NOMO-1 treated with dmso at 0.1 percent for 144 hours (cell line): Measurements from ENCODE around the gene RRAS2.
"Not testable (repeated sequence)": the region's sequence is repeated elsewhere in the genome, so short reads cannot be mapped to it uniquely, and the experiment has no call there.

ENCODE experiments used
- DNase-seq: peaks from one replicate; lab custom pipeline; 2025; ENCODE audit not compliant: unreplicated experiment; lab: John Stamatoyannopoulos, UW

RRAS2 gene

GRCh38 chr11:14308897-14309387 lies 50.0 kb downstream of the RRAS2 start:
- DNase-seq = no peak

DNA sequence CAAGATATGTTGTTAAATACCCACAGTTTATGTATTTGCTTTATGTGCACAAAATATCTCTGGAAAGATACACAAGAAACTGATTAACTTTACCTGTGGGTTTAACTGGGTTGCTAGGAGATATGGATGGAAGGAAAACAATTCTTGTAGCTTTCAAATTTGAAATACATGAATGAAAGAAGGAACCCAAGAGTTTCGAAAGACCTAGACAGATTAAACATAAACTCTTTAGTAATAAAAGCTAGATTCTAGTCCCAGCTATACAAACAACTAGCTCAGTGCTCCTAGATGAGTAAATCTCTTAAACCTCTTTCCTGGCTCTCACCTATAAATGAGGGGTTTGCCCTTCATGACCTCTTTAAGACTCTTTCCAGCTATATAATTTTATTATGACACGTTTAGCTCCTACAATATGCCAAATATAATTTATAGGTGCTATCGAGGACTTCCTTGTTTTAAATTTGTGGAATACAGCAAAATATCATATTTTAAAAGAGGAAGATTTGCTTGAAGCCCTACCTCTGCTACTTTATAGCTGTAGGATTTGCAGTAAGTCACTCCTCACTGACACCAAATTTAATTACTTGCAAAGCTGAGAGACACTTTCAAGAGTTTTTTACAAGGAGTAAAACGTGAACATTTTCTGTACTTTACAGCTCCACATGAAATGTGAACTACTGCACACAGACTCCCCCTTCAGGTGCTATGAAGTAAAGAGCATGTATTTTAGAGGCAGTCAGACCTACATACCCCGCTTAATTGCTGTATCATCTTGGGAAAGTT lies 50.7 kb downstream of the RRAS2 start:
- DNase-seq = peak; percentile 23

DNA sequence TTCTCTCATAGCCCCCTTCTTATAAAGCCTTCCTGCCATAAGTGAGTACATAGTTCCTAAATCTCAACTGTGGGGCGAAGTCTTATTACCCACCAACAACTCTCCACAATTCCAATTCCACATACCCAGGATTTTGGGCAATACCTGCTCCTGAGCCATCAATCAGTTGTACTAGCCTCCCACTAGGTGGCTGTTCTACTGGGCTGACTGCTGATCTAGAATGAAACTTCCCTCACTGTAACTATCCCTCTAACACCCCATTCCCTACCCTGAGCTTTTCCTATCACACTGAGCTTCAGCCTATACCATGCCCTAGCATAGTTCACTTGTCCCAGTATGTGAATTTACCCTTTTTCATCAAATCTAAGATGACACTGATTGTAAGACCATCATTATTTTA lies 52.5 kb downstream of the RRAS2 start:
- DNase-seq = no peak

DNA sequence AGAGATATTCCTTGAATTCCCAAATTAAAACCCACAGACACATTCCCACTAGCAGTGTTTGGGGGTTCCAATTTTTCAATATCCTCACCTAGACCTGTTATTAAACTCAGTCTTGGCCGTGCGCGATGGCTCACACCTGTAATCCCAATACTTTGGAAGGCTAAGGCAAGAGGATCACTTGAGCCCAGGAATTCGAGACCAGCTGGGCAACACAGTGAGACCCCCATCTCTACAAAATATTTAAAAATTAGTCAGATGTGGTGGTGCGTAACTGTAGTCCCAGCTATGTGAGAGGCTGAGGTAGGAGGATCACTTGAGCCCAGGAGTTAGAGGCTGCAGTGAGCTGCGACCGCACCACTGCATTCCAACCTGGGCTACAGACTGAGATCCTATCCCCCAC lies 53.3 kb downstream of the RRAS2 start:
- no peak for DNase-seq

GRCh38 chr11:14304601-14305000 lies 54.4 kb downstream of the RRAS2 start:
- no peak for DNase-seq

DNA sequence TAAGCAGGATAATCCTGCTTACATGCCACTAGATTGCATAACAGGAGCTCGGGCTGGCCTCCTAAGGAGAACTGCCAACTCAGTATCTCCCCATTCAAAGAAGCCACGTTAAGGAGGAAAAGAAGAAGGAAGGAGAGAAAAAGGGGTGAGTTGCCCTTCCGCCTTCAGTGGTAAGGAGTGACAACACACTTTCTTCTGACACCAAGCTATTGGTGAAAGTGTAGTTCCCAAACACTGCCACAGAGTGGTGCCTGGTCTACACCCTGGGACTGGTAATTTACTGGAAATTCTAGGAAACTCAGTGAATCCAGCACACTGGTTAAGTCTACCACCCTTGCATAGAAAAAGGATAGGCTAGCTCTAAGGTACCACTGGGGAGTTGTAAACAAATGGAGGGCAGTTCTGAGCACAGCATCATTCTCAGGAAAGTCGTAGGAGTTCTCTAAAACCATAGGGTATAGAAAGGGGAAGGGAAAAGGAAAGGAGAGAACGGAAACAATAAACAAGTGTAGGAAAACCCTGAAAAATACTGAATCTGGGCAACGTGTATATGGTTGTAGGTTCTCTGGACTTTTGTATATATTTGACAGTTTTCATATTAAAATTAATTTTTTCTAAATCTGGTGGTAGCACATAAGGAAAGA lies 58.2 kb downstream of the RRAS2 start:
- DNase-seq = peak; percentile 75

- no peak for DNase-seq
Observed at GRCh38 chr11:14299921-14300320, 59.1 kb downstream of the RRAS2 start.

DNA sequence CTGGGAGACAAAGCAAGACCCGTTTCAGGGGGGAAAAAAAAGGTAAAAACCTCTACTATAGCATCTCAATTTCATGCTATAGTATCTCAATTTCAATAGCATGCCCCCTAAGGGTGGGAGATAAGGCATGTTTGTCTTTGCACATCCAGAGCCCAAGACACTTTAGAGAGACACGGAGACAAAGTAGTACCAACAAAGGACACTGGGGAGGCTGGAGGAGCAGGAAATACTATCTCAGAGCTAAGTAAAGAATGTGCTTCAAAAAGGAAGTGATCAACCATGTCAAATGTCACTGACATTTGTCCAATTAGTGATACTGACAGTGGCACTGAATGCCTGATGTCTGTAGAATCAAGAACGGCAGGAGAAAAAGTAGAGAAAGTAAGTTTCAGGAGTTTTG lies 68.6 kb downstream of the RRAS2 start:
- no peak for DNase-seq

GRCh38 chr11:14288189-14288935 lies 70.6 kb downstream of the RRAS2 start:
- no peak for DNase-seq

DNA sequence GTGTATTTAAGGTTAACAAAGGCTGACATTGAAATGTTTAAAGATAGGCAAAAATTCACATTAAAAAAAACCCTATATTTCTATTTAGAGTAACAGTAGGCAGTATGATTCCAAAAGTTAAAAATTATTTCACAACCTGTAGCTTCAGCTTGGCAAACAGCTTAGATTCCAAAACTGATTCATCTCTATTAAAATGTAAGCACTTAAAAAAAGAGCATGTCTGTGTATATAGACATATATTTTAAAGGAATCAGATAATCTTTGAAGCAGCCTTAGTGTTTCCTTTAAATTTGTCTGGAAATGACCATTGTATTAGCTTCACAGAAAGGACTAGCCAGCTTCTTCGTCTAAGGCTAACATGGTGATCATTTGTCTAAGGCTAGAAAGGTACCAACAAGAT lies 80.1 kb downstream of the RRAS2 start:
- not testable (repeated sequence) for DNase-seq

DNA sequence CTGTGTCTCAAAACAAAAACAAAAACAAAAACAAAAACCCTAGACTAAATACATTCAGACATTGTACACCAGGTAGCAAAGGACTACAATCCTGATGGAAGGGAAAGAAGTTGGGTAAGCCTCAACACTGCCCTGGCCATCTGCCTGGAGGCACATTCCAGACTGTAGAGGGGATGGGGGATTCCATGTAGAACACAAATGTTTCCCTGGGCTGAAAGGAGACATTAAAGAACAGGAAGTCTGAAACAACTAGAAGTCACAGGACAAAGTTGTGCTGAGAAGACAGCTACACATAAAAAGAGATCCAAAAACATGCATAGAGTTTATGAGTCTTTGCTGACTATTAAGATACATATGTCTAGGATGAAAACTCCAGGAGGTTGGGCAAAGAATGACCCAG lies 83.9 kb downstream of the RRAS2 start:
- no peak for DNase-seq

- no peak for DNase-seq
Observed at GRCh38 chr11:14273895-14274294, 85.1 kb downstream of the RRAS2 start.

DNA sequence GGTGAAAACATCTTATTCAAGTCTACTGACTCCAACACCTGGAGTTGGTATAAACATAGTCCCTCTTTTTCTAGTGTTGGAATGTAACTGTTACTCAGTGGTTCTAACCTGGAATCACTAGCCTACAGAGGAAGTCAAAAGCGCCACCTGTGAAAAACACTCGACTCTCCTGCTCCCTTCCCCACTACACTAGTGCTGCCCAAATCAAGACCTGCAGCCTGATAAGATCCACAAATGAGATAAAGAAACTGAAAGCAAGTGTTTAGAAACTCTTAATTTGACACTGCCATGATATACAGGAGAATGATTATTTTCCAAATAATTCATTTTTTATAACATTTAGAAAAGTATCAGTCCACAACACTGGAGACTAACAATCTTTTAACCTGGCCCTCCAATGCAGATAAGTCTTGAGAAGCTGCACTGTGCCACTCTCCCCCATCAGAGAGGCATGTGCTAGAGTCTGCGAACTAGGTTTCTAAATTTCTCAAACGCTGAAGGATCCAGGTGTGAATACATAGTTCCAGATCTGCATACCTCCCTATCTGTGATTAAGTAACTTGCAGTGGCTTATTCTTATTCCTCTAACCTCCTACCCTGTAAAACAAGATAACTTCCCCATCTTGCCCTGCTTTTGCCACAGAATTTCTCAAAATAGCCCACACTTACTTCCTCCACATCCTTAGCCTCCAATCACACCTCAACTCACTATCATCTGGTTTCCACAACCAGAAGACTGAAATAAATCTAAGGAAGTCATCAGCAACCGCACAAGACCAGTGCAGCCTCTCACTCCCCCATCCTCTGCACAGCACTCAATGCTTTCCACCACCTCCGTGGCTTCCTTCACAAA lies 88.1 kb downstream of the RRAS2 start:
- peak; percentile 99 for DNase-seq

DNA sequence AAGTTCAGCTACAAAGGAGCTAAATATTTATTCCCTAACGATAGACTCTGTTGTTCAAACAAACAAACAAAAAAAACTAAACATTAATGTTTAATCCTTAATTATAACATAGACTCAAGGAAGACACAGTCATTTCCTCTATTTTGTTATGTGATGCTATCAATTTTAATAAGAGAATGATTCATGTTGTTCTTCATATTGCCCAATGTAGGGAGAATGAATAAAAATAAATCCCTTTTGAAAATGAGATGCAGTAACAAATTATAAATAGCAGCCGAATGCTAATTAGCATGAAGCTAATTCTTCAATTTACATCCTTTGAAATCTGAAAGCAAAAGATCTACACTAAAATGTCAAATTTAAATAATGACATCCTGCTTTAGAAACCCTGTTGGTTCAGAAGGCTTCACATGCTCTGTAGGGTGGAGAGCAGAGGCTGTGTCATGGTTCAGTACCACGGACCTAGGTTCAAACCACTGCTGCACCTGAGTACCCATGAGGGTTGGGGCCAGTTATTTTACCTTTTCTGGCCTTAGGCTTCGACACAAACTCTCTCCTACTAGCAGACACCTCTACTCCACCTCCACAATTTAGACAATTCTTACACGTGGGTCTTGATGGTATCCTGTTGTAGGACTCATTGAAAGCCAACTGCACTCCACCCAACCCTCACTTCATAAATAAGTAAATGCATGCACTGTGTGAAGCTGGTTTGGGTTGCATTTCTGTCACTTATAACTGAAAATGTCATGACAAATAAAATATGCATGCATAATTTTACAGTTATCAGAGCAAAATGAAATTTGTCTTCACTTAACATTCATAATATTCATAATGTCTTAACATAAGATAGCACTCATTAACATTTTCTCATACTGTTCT lies 89.0 kb downstream of the RRAS2 start:
- no peak for DNase-seq

GRCh38 chr11:14267861-14268635 lies 90.9 kb downstream of the RRAS2 start:
- DNase-seq = no peak

DNA sequence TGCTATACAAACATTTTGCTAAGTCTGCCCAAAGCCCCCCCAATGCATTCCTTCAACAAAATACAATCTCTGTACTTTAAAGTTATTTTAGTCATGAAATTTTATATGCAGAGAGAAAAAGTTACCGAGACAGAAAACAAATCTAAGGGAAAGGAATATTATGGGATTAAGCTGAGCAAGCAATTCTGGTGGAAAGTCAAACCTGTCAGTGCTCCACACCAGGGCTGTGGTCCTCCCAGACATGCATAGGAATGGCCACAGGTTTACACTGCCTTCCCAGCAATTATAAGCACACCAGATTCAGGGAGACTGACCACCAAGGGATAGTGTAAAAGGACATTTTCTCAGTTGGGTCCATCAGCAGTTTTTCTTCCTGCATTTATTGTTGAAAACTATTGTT lies 92.4 kb downstream of the RRAS2 start:
- no peak for DNase-seq

GRCh38 chr11:14264966-14265365 lies 94.0 kb downstream of the RRAS2 start:
- no peak for DNase-seq

- DNase-seq = no peak
Observed at GRCh38 chr11:14262271-14262846, 96.6 kb downstream of the RRAS2 start.

GRCh38 chr11:14261066-14261465 lies 97.9 kb downstream of the RRAS2 start:
- no peak for DNase-seq
